ENCODE results near the gene SLC39A3.

- TF ChIP-seq CTCF (IDR thresholded peaks at IDR 0.05; ENCODE audit: low read length): no peak
- no peak for TF ChIP-seq EZH2 (IDR thresholded peaks at IDR 0.05; ENCODE audit: borderline replicate concordance, low read length)
These were observed 4.4 kb downstream of the SLC39A3 start for GRCh38 chr19:2735374-2735773.

All from OCI-LY1 (cell line).